GM20431 (cell line): Measurements from ENCODE around the gene RBL1.
"Not testable (repeated sequence)": the region's sequence is repeated elsewhere in the genome, so short reads cannot be mapped to it uniquely, and the experiment has no call there.

ENCODE experiments used
- in situ Hi-C: fragments of 300-500 bp; cut with MseI, MboI; formaldehyde crosslinking; loops from one replicate; pipeline ENCODE4 v1.15.0; 2020; ENCODE audit warnings: low sequenced_read_pairs; ENCODE audit not compliant: unreplicated experiment

RBL1 gene

GRCh38 chr20:37095599-37096414 lies at the start of gene RBL1:
Gene RBL1 (minus strand): TSS chr20:37095997. CDS start chr20:37095928, 69 bp downstream.
- in situ Hi-C loops: no loop called here

- in situ Hi-C loops: no loop called here
Measured at GRCh38 chr20:37144856-37145404, 49.1 kb upstream of the RBL1 start.

GRCh38 chr20:37142708-37143107 lies 46.9 kb upstream of the RBL1 start:
- in situ Hi-C loops: no loop called here

GRCh38 chr20:37137547-37137946 lies 41.8 kb upstream of the RBL1 start:
- in situ Hi-C loops: no loop called here

- in situ Hi-C loops: no loop called here
Measured at GRCh38 chr20:37133952-37134351, 38.2 kb upstream of the RBL1 start.

GRCh38 chr20:37131486-37131885 lies 35.7 kb upstream of the RBL1 start:
- in situ Hi-C loops: no loop called here

- in situ Hi-C loops: no loop called here
Measured at GRCh38 chr20:37128803-37129202, 33.0 kb upstream of the RBL1 start.

- in situ Hi-C loops: not testable (repeated sequence)
Measured at GRCh38 chr20:37126290-37126689, 30.5 kb upstream of the RBL1 start.

GRCh38 chr20:37123441-37123840 lies 27.6 kb upstream of the RBL1 start:
- in situ Hi-C loops: no loop called here

GRCh38 chr20:37120497-37120896 lies 24.7 kb upstream of the RBL1 start:
- in situ Hi-C loops: no loop called here

- in situ Hi-C loops: no loop called here
Measured at GRCh38 chr20:37119356-37120036, 23.7 kb upstream of the RBL1 start.

GRCh38 chr20:37114012-37114411 lies 18.2 kb upstream of the RBL1 start:
- in situ Hi-C loops: no loop called here

GRCh38 chr20:37111926-37112455 lies 16.2 kb upstream of the RBL1 start:
- in situ Hi-C loops: no loop called here

GRCh38 chr20:37108676-37109075 lies 12.9 kb upstream of the RBL1 start:
- in situ Hi-C loops: no loop called here

- in situ Hi-C loops: no loop called here
Measured at GRCh38 chr20:37102571-37102970, 6.8 kb upstream of the RBL1 start.

- in situ Hi-C loops: no loop called here
Measured at GRCh38 chr20:37096415-37097041, 731 bp upstream of the RBL1 start.

GRCh38 chr20:37095108-37095598 lies 644 bp downstream of the RBL1 start:
- in situ Hi-C loops: no loop called here

GRCh38 chr20:37090407-37090806 lies 5.4 kb downstream of the RBL1 start:
- in situ Hi-C loops: no loop called here

- in situ Hi-C loops: no loop called here
Measured at GRCh38 chr20:37081717-37082289, 14.0 kb downstream of the RBL1 start.

- in situ Hi-C loops: no loop called here
Measured at GRCh38 chr20:37077009-37077408, 18.8 kb downstream of the RBL1 start.
